Caki2 (cell line): ENCODE results near the gene TRIM6. TPM values are rescaled to one million over a fixed set of nuclear protein-coding genes. Genes with fewer than 3 reads are reported as not detected.
"Not testable (repeated sequence)": the region's sequence is repeated elsewhere in the genome, so short reads cannot be mapped to it uniquely, and the experiment has no call there.

Source experiments
- DNase-seq: peaks from one replicate; pipeline ENCODE4 v3.0.0-alpha.2; 2015; ENCODE audit warnings: low read depth
- in situ Hi-C: cut with HindIII; loops from 2 replicates; pipeline ENCODE4 v1.10.0; 2016; ENCODE audit warnings: low sequenced_read_pairs, low pct_unique_long_range_greater_than_20kb, mixed read lengths
- total RNA-seq: library from RNA; depleted of rRNA; stranded (reverse); fragments of >200 nt; shearing (Covaris generic); gene quantifications from 2 replicates; pipeline ENCODE4 v1.2.3, GENCODE V29; 2014; ENCODE audit warnings: low replicate concordance

TRIM6 gene
- total RNA-seq, 1 experiment from 2014 or later: 11.1 TPM

GRCh38 chr11:5597953-5598352, 1.5 kb downstream of the TRIM6 start:
- no peak for DNase-seq
- in situ Hi-C loops: no loop called here

GRCh38 chr11:5600374-5600851, 4.0 kb downstream of the TRIM6 start:
- DNase-seq: peak; percentile 50
- in situ Hi-C loops: no loop called here

- in situ Hi-C loops, DNase-seq: not testable (repeated sequence)
These were observed 6.4 kb downstream of the TRIM6 start for GRCh38 chr11:5602791-5603190.

GRCh38 chr11:5603326-5603725, 6.9 kb downstream of the TRIM6 start:
- in situ Hi-C loops: no loop called here
- DNase-seq: no peak

- DNase-seq: no peak
- in situ Hi-C loops: no loop called here
These were observed 8.5 kb downstream of the TRIM6 start for GRCh38 chr11:5604896-5605295.

GRCh38 chr11:5605849-5606248, 9.4 kb downstream of the TRIM6 start:
- in situ Hi-C loops: no loop called here
- DNase-seq: no peak

GRCh38 chr11:5608808-5609207, 12.4 kb downstream of the TRIM6 start:
- in situ Hi-C loops: no loop called here
- DNase-seq: no peak

GRCh38 chr11:5610446-5610845, 14.0 kb downstream of the TRIM6 start:
- no peak for DNase-seq
- in situ Hi-C loops: no loop called here

GRCh38 chr11:5611627-5612026, 15.2 kb downstream of the TRIM6 start:
- in situ Hi-C loops: no loop called here
- no peak for DNase-seq

GRCh38 chr11:5618807-5619206, 22.4 kb downstream of the TRIM6 start:
- no peak for DNase-seq
- in situ Hi-C loops: no loop called here

GRCh38 chr11:5620651-5621521, 24.4 kb downstream of the TRIM6 start:
- in situ Hi-C loops: no loop called here
- peak; percentile 44 for DNase-seq

- in situ Hi-C loops: no loop called here
- DNase-seq: no peak
These were observed 25.1 kb downstream of the TRIM6 start for GRCh38 chr11:5621580-5621979.

GRCh38 chr11:5622802-5623201, 26.4 kb downstream of the TRIM6 start:
- DNase-seq: no peak
- in situ Hi-C loops: no loop called here

- DNase-seq: peak; percentile 68
- in situ Hi-C loops: no loop called here
These were observed 28.2 kb downstream of the TRIM6 start, which contains the start of gene TRIM34 for GRCh38 chr11:5624489-5625279. Gene TRIM34 (plus strand): TSS chr11:5625001. CDS start chr11:5632332, 7,331 bp downstream.

GRCh38 chr11:5625281-5625680, 28.8 kb downstream of the TRIM6 start:
- in situ Hi-C loops: no loop called here
- DNase-seq: no peak

- DNase-seq: no peak
- in situ Hi-C loops: no loop called here
These were observed 29.8 kb downstream of the TRIM6 start for GRCh38 chr11:5626196-5626595.

GRCh38 chr11:5631417-5631816, 35.0 kb downstream of the TRIM6 start:
- in situ Hi-C loops: no loop called here
- no peak for DNase-seq

GRCh38 chr11:5631969-5632635, 35.7 kb downstream of the TRIM6 start:
- in situ Hi-C loops: no loop called here

GRCh38 chr11:5639953-5640352, 43.5 kb downstream of the TRIM6 start:
- in situ Hi-C loops: no loop called here
- no peak for DNase-seq

More at GRCh38 chr11:5631969-5632635, 35.7 kb downstream of the TRIM6 start:
- DNase-seq: no peak
